Activated CD4-positive, CD25-positive, alpha-beta regulatory T cell treated with anti-CD3 and anti-CD28 coated beads, Interleukin-2, amount 50 U/mL, for 16 hours (primary cell): ENCODE results near the gene CCDC86.
"Not testable (repeated sequence)": the region's sequence is repeated elsewhere in the genome, so short reads cannot be mapped to it uniquely, and the experiment has no call there.

Experiments used
- DNase-seq: peaks from one replicate; pipeline ENCODE4 v3.0.0-alpha.2; 2020; ENCODE audit warnings: low read depth, low spot score

Gene CCDC86

GRCh38 chr11:60841797-60842667, at the start of gene CCDC86:
Gene CCDC86, plus strand, starts transcription at chr11:60842113. Its CDS starts 12 bp downstream, at chr11:60842125.
- peak; percentile 97 for DNase-seq

- no peak for DNase-seq
Observed at GRCh38 chr11:60792521-60792920, 49.4 kb upstream of the CCDC86 start.

- DNase-seq = no peak
Observed at GRCh38 chr11:60795291-60795690, 46.6 kb upstream of the CCDC86 start.

GRCh38 chr11:60797846-60798630, 43.9 kb upstream of the CCDC86 start:
- no peak for DNase-seq

GRCh38 chr11:60798631-60799030, 43.3 kb upstream of the CCDC86 start:
- no peak for DNase-seq

- DNase-seq = no peak
Observed at GRCh38 chr11:60801194-60801593, 40.7 kb upstream of the CCDC86 start.

- no peak for DNase-seq
Observed at GRCh38 chr11:60803273-60803936, 38.5 kb upstream of the CCDC86 start.

- no peak for DNase-seq
Observed at GRCh38 chr11:60809249-60809648, 32.7 kb upstream of the CCDC86 start.

- no peak for DNase-seq
Observed at GRCh38 chr11:60809691-60810090, 32.2 kb upstream of the CCDC86 start.

GRCh38 chr11:60810151-60810550, 31.8 kb upstream of the CCDC86 start:
- no peak for DNase-seq

GRCh38 chr11:60810569-60810968, 31.3 kb upstream of the CCDC86 start:
- no peak for DNase-seq

GRCh38 chr11:60813324-60813723, 28.6 kb upstream of the CCDC86 start:
- no peak for DNase-seq

GRCh38 chr11:60814112-60814511, 27.8 kb upstream of the CCDC86 start:
- DNase-seq = no peak

GRCh38 chr11:60816590-60817157, 25.2 kb upstream of the CCDC86 start:
- no peak for DNase-seq

GRCh38 chr11:60818057-60818456, 23.9 kb upstream of the CCDC86 start:
- no peak for DNase-seq

- DNase-seq = no peak
Observed at GRCh38 chr11:60821827-60822599, 19.9 kb upstream of the CCDC86 start.

GRCh38 chr11:60823745-60824306, 18.1 kb upstream of the CCDC86 start:
- not testable (repeated sequence) for DNase-seq

GRCh38 chr11:60825118-60825517, 16.8 kb upstream of the CCDC86 start:
- DNase-seq = no peak

- no peak for DNase-seq
Observed at GRCh38 chr11:60825790-60826189, 16.1 kb upstream of the CCDC86 start.

- DNase-seq = no peak
Observed at GRCh38 chr11:60830478-60831142, 11.3 kb upstream of the CCDC86 start.
